CD4-positive, alpha-beta memory T cell (primary cell): ENCODE data around the gene BMP4. TPM values are rescaled to one million over a fixed set of nuclear protein-coding genes. Genes with fewer than 3 reads are reported as not detected.

Source experiments
- CTCF ChIA-PET: fragments of 350-600 bp; sonication (Branson Sonifier 250); formaldehyde crosslinking; loops from one replicate; lab custom pipeline; 2021; ENCODE audit warnings: inconsistent platforms; ENCODE audit not compliant: partially characterized antibody; lab: Charles Lee
- POLR2A ChIA-PET: fragments of 350-600 bp; sonication (Branson Sonifier 250); formaldehyde crosslinking; loops from one replicate; lab custom pipeline; 2021; ENCODE audit not compliant: partially characterized antibody; lab: Charles Lee
- DNase-seq, 5 donors: peaks; one replicate each; pipeline versions ENCODE4 v3.0.0 to v3.0.0-alpha.2; 2020 to 2022; ENCODE audit warnings: mixed read lengths in 1 of 5
- H3K27ac ChIP-seq: one replicate; pipeline ENCODE4 v1.7.0; 2013; ENCODE audit warnings: low read depth, low read length
- H3K27me3 ChIP-seq: 2 replicates; pipeline ENCODE4 v1.7.0; 2013; ENCODE audit warnings: mild to moderate bottlenecking, low read length, moderate library complexity; ENCODE audit not compliant: insufficient read depth
- H3K36me3 ChIP-seq: 2 replicates; pipeline ENCODE4 v1.7.0; 2013; ENCODE audit warnings: mild to moderate bottlenecking, low read length, moderate library complexity; ENCODE audit not compliant: insufficient read depth
- H3K4me1 ChIP-seq: 2 replicates; pipeline ENCODE4 v1.7.0; 2013; ENCODE audit warnings: mild to moderate bottlenecking, low read length, moderate library complexity; ENCODE audit not compliant: insufficient read depth
- H3K4me3 ChIP-seq, 2 donors: one replicate each; pipeline ENCODE4 v1.7.0; 2013; ENCODE audit warnings: low read length in 2 of 2, mild to moderate bottlenecking in 1 of 2
- H3K9me3 ChIP-seq, 2 donors: one replicate each; pipeline ENCODE4 v1.7.0; 2013; ENCODE audit warnings: low read length in 2 of 2, control low read depth in 1 of 2; ENCODE audit not compliant: control insufficient read depth in 1 of 2
- H3K27ac Mint-ChIP-seq, 7 donors: one replicate each; pipeline ENCODE4 v1.8.0; 2020 to 2021; ENCODE audit warnings: mixed read lengths in 7 of 7, mild to moderate bottlenecking in 6 of 7, inconsistent platforms in 3 of 7, moderate library complexity in 3 of 7
- H3K27me3 Mint-ChIP-seq, 2 donors: one replicate each; pipeline ENCODE4 v1.8.0; 2020 to 2021; ENCODE audit warnings: mixed read lengths in 2 of 2
- H3K36me3 Mint-ChIP-seq, 2 donors: one replicate each; pipeline ENCODE4 v1.8.0; 2020 to 2021; ENCODE audit warnings: mixed read lengths in 2 of 2, inconsistent platforms in 1 of 2, mild to moderate bottlenecking in 1 of 2
- H3K4me1 Mint-ChIP-seq, 4 donors: one replicate each; pipeline ENCODE4 v1.8.0; 2020 to 2021; ENCODE audit warnings: mixed read lengths in 4 of 4, mild to moderate bottlenecking in 1 of 4
- H3K4me3 Mint-ChIP-seq, 8 donors: one replicate each; pipeline ENCODE4 v1.8.0; 2020 to 2021; ENCODE audit warnings: mixed read lengths in 8 of 8, mild to moderate bottlenecking in 7 of 8, moderate library complexity in 6 of 8, inconsistent platforms in 3 of 8
- H3K9me3 Mint-ChIP-seq, 8 donors: one replicate each; pipeline ENCODE4 v1.8.0; 2020 to 2021; ENCODE audit warnings: mixed read lengths in 8 of 8, mild to moderate bottlenecking in 5 of 8, inconsistent platforms in 3 of 8, moderate library complexity in 1 of 8
- intact Hi-C: fragments of 100-400 bp; cut with micrococcal nuclease; formaldehyde crosslinking; loops from one replicate; pipeline ENCODE4 v1.15.1; 2023
- polyA plus RNA-seq, 2 donors: library from polyadenylated mRNA; unstranded; fragments of 300-500 nt; fragmentation: Illumina TruSeq; gene quantifications; one replicate each; pipeline ENCODE4 v1.2.3, GENCODE V29; 2021
- total RNA-seq, 2 experiments: library from RNA; stranded (reverse); gene quantifications; one replicate each; pipeline ENCODE4 v1.2.3, GENCODE V29; 2021

The BMP4 gene
- total and polyA plus RNA-seq, 4 experiments from 2014 or later, result 1.1 to 2.8 (median 2.2) TPM; not detected in 1

- H3K9me3 Mint-ChIP-seq, result peaks cover 0 to 12% (median under 1%) of the 10 kb centered on the region in 8 donors
- no peaks in the 10 kb centered on the region for H3K36me3 Mint-ChIP-seq
- ChIA-PET POLR2A (no interaction called here), CTCF (no interaction called here)
- no peaks in the 10 kb centered on the region for H3K4me1 Mint-ChIP-seq
- H3K4me3 Mint-ChIP-seq, result peak overlapping the region in 1 of 8 donors; percentile 52
- no peak for DNase-seq
- H3K27me3 Mint-ChIP-seq, result peaks cover 32 to 38% of the 10 kb centered on the region in 2 donors
- no peaks in the 10 kb centered on the region for H3K36me3 ChIP-seq
- intact Hi-C loops, result no loop called here
- no peak overlapping the region for H3K27ac ChIP-seq
- H3K4me3 ChIP-seq, result no peak overlapping the region
- no peaks in the 10 kb centered on the region for H3K4me1 ChIP-seq
- H3K27me3 ChIP-seq, result peaks cover 1% of the 10 kb centered on the region
- H3K27ac Mint-ChIP-seq, result no peak overlapping the region
- no peaks in the 10 kb centered on the region for H3K9me3 ChIP-seq
Observed at GRCh38 chr14:53946071-53946403, 10.6 kb downstream of the BMP4 start.

DNA sequence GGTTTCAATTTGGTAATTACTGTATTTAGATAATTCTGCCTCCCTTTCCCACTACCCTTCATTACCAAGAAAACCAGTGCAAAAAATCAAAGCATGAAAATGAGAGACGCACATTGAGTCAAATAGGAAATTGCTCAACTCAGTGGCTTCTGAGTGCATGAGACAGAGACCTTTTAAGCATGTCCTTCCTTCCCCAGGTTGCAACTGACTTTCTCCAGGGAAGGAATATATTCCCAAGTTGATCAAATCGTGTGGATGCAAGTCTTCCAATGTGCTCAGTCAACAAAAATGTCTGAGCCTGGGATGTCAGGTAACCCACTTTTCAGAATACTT is 12.9 kb downstream of the BMP4 start:
- ChIA-PET POLR2A (no interaction called here), CTCF (no interaction called here)
- Mint-ChIP-seq H3K36me3 (no peaks in the 10 kb centered on the region), H3K9me3 (peaks cover 0 to 12% (median under 1%) of the 10 kb centered on the region in 8 donors), H3K4me1 (no peaks in the 10 kb centered on the region), H3K4me3 (no peak overlapping the region), H3K27me3 (peaks cover 29 to 33% of the 10 kb centered on the region in 2 donors), H3K27ac (no peak overlapping the region)
- no peaks in the 10 kb centered on the region for H3K9me3 ChIP-seq
- intact Hi-C loops, result no loop called here
- H3K36me3 ChIP-seq, result no peaks in the 10 kb centered on the region
- H3K27ac ChIP-seq, result no peak overlapping the region
- no peaks in the 10 kb centered on the region for H3K27me3 ChIP-seq
- H3K4me3 ChIP-seq, result no peak overlapping the region
- DNase-seq, result no peak
- H3K4me1 ChIP-seq, result no peaks in the 10 kb centered on the region

GRCh38 chr14:53942970-53943750 is 13.5 kb downstream of the BMP4 start:
- Mint-ChIP-seq H3K27me3 (peaks cover 23 to 28% of the 10 kb centered on the region in 2 donors), H3K4me3 (no peak overlapping the region), H3K4me1 (no peaks in the 10 kb centered on the region), H3K27ac (no peak overlapping the region), H3K9me3 (peaks cover 0 to 8% (median 0%) of the 10 kb centered on the region in 8 donors), H3K36me3 (no peaks in the 10 kb centered on the region)
- no peak for DNase-seq
- Histone ChIP-seq H3K4me1 (no peaks in the 10 kb centered on the region), H3K4me3 (no peak overlapping the region), H3K9me3 (no peaks in the 10 kb centered on the region), H3K27ac (no peak overlapping the region), H3K36me3 (no peaks in the 10 kb centered on the region), H3K27me3 (no peaks in the 10 kb centered on the region)
- ChIA-PET CTCF (no interaction called here), POLR2A (no interaction called here)
- intact Hi-C loops, result no loop called here

- Histone ChIP-seq H3K4me1 (no peaks in the 10 kb centered on the region), H3K36me3 (no peaks in the 10 kb centered on the region), H3K27me3 (no peaks in the 10 kb centered on the region), H3K4me3 (no peak overlapping the region), H3K27ac (no peak overlapping the region), H3K9me3 (no peaks in the 10 kb centered on the region)
- intact Hi-C loops, result no loop called here
- Mint-ChIP-seq H3K27ac (no peak overlapping the region), H3K36me3 (no peaks in the 10 kb centered on the region), H3K27me3 (peaks cover 3 to 7% of the 10 kb centered on the region in 2 donors), H3K9me3 (no peaks in the 10 kb centered on the region), H3K4me1 (no peaks in the 10 kb centered on the region), H3K4me3 (no peak overlapping the region)
- DNase-seq, result no peak
- CTCF ChIA-PET, result interaction anchor here (1.1 kb wide), 1 partner anchor 10 kb away, joined by 4 read pairs; no protein-coding TSS in a partner anchor
- POLR2A ChIA-PET, result no interaction called here
Observed at GRCh38 chr14:53938136-53938837, 18.3 kb downstream of the BMP4 start.

GRCh38 chr14:53934778-53935414 is 21.7 kb downstream of the BMP4 start:
- no peaks in the 10 kb centered on the region for H3K4me1 ChIP-seq
- H3K27me3 Mint-ChIP-seq, result peaks cover 0 to 1% of the 10 kb centered on the region in 2 donors
- H3K36me3 ChIP-seq, result no peaks in the 10 kb centered on the region
- no peak overlapping the region for H3K27ac Mint-ChIP-seq
- H3K4me1 Mint-ChIP-seq, result no peaks in the 10 kb centered on the region
- no peak overlapping the region for H3K27ac ChIP-seq
- ChIA-PET CTCF (interaction anchor here (0.9 kb wide), 1 partner anchor 9 kb away, joined by 3 read pairs; no protein-coding TSS in a partner anchor), POLR2A (no interaction called here)
- no peak for DNase-seq
- H3K4me3 Mint-ChIP-seq, result no peak overlapping the region
- H3K9me3 Mint-ChIP-seq, result no peaks in the 10 kb centered on the region
- H3K9me3 ChIP-seq, result no peaks in the 10 kb centered on the region
- intact Hi-C loops, result loop anchor here (5.0 kb wide), 1 partner anchor 412 kb away; no protein-coding TSS in a partner anchor
- H3K4me3 ChIP-seq, result no peak overlapping the region
- no peaks in the 10 kb centered on the region for H3K36me3 Mint-ChIP-seq
- no peaks in the 10 kb centered on the region for H3K27me3 ChIP-seq

DNA sequence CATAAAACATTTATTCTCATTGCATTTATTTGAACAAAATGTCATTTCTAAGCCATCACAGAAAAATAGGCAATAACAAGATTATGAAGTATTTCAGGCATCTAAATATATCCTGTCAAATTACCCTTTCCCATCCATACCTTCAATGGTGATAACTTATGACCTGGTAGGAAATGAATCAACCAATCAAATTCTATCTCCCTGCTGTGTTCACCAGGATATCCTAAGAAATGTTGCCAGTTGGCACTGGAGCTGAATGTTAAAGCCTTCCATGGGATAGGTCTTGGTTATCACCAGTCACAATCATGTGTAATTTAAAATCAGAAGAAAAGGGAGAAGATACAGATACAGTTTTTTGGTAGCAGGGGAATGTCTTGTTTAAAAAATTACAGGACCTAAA is 23.7 kb downstream of the BMP4 start:
- Histone ChIP-seq H3K9me3 (no peaks in the 10 kb centered on the region), H3K36me3 (no peaks in the 10 kb centered on the region), H3K4me3 (no peak overlapping the region), H3K27ac (no peak overlapping the region), H3K4me1 (no peaks in the 10 kb centered on the region), H3K27me3 (no peaks in the 10 kb centered on the region)
- ChIA-PET POLR2A (no interaction called here), CTCF (no interaction called here)
- intact Hi-C loops, result loop anchor here (5.0 kb wide), 1 partner anchor 414 kb away; no protein-coding TSS in a partner anchor
- H3K36me3 Mint-ChIP-seq, result no peaks in the 10 kb centered on the region
- no peak overlapping the region for H3K27ac Mint-ChIP-seq
- H3K9me3 Mint-ChIP-seq, result no peaks in the 10 kb centered on the region
- no peak for DNase-seq
- no peaks in the 10 kb centered on the region for H3K4me1 Mint-ChIP-seq
- no peaks in the 10 kb centered on the region for H3K27me3 Mint-ChIP-seq
- no peak overlapping the region for H3K4me3 Mint-ChIP-seq
